Fibroblast of the aortic adventitia (primary cell): ENCODE measurements around the gene EDEM3. TPM values are rescaled to one million over a fixed set of nuclear protein-coding genes. Genes with fewer than 3 reads are reported as not detected.

Source experiments
- DNase-seq: peaks from one replicate; pipeline ENCODE4 v3.0.0-alpha.2; 2010; ENCODE audit warnings: low read depth
- H3K4me3 ChIP-seq: 2 replicates; pipeline ENCODE4 v1.5.1; 2011; ENCODE audit warnings: low read depth, mild to moderate bottlenecking, control low read depth, low read length, moderate library complexity
- total RNA-seq: library from RNA; depleted of rRNA; stranded (reverse); fragments of >200 nt; gene quantifications from 2 replicates; pipeline ENCODE4 v1.2.3, GENCODE V29; 2012; ENCODE audit warnings: low replicate concordance
- TF ChIP-seq, protein P1 (sequence below): IDR thresholded peaks from 2 replicates; pipeline ENCODE4 v1.5.1; 2011; ENCODE audit warnings: mild to moderate bottlenecking, low read length, control low read depth, inconsistent platforms; ENCODE audit not compliant: insufficient read depth

EDEM3 gene
- total RNA-seq, 1 donor, result 47.0 TPM

DNA sequence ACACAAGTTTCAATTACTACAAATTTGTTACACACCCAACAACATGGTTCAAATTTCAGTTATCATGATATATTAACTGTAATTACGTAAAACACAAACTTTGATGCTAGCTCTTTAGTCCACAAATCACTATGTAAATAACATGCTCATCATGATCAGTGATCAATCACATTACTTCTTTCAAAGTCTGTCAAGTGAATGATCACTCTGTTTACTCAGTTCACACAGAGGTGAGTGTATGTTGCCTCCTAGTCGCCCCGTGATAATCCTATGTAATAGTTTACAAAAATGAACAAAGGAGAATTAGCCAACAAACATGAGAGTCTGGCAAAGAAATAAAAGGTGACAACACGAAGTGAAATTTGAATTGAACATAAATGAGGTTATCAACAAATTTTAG lies 14.3 kb downstream of the EDEM3 start:
- no peak overlapping the region for H3K4me3 ChIP-seq
- DNase-seq, result no peak
- TF ChIP-seq, protein P1, sequence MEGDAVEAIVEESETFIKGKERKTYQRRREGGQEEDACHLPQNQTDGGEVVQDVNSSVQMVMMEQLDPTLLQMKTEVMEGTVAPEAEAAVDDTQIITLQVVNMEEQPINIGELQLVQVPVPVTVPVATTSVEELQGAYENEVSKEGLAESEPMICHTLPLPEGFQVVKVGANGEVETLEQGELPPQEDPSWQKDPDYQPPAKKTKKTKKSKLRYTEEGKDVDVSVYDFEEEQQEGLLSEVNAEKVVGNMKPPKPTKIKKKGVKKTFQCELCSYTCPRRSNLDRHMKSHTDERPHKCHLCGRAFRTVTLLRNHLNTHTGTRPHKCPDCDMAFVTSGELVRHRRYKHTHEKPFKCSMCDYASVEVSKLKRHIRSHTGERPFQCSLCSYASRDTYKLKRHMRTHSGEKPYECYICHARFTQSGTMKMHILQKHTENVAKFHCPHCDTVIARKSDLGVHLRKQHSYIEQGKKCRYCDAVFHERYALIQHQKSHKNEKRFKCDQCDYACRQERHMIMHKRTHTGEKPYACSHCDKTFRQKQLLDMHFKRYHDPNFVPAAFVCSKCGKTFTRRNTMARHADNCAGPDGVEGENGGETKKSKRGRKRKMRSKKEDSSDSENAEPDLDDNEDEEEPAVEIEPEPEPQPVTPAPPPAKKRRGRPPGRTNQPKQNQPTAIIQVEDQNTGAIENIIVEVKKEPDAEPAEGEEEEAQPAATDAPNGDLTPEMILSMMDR, result no peak

DNA sequence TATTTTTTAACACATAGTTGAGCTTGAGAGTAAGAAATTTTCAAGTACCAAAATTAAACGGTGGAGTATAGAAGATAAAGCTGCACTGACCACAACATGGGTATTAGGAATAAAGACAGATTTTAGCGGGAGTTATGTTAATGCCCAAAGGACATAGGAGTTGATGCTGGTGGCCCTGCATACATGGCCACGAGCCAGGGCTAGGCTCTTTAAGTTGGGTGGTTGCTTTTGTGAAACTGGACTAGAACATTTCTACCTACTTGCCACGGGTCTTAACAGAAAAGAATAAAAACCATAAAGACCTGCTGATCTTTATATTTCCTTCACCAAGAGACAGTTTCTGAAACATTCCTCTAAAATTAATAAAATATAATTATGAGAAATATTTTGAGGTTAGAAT lies 14.9 kb downstream of the EDEM3 start:
- no peak overlapping the region for H3K4me3 ChIP-seq
- TF ChIP-seq, protein P1, result no peak
- DNase-seq, result no peak

DNA sequence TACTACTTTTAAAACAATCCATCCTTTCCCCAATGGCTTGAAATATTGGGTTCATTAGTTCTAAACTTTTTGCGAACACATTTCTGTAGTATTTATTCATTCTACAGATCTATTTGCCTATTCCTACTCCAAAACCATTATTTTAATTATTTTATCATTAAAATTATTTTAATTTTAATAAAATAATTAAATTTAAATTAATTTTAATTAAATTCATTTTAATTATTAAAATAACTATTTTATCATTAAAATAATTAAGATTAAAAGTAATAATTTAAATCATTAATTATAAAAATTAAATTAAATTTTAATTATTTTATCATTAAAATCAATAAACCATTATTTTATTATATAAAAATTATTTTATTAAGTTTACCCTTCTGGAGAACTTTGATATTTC lies 15.6 kb downstream of the EDEM3 start:
- TF ChIP-seq, protein P1, result no peak
- no peak overlapping the region for H3K4me3 ChIP-seq
- DNase-seq, result no peak

DNA sequence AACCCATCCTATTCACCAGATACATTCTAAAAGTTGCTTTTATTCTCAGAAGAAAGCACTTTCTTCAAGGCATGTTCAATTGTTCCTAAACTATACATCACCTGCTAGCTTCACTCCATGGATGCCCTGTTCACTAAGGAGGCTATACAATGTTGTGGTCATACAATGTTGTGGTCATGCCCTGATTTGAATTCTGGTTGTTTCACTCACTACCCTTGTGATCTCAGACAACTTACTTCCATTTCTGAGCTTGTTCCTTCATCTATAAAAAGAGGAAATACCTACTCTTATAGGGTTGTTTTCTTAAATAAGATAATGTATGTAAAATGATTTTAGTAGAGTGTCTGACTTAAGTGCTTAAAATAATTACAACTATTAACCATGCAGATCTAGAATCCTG lies 19.7 kb downstream of the EDEM3 start:
- H3K4me3 ChIP-seq, result no peak overlapping the region
- DNase-seq, result no peak
- TF ChIP-seq, protein P1, result no peak

DNA sequence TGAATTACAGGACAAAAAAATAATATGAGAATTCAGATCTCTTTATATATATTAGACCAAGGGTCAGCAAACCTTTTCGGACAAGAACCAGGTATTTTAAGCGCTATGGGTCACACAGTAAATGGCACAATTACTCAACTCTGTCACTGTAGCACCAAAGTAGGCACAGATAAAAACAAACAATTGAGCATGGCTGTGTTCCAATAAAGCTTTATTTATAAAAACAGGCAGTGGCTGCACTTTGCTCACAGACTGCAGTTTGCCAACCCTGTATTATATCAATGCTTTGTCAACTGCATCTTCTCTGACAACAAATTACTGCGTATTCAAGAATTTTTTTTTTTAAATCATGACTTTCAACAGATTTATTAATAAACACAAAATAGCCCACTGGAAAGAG lies 29.8 kb downstream of the EDEM3 start:
- H3K4me3 ChIP-seq, result no peak overlapping the region
- no peak for DNase-seq
- TF ChIP-seq, protein P1, result no peak

DNA sequence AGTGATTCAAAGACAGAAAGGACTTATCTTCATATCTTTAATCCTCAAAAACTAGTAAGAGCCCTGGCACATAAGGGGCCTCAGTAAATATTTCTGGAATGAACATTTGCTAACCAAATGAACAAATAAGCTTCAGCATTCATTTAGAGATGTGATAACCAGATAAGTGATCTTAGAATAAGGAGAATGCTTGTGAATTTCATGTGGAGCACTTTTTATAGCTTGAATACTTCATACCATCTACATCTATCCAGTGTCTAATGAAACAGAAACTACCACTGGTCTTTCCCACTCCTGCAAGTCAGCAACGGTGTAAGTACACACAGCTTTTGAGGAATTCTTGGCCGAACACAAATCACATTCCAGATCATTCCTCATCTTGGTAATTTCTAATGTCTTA lies 38.5 kb downstream of the EDEM3 start:
- no peak overlapping the region for H3K4me3 ChIP-seq
- TF ChIP-seq, protein P1, result no peak
- peak; percentile 18 for DNase-seq

DNA sequence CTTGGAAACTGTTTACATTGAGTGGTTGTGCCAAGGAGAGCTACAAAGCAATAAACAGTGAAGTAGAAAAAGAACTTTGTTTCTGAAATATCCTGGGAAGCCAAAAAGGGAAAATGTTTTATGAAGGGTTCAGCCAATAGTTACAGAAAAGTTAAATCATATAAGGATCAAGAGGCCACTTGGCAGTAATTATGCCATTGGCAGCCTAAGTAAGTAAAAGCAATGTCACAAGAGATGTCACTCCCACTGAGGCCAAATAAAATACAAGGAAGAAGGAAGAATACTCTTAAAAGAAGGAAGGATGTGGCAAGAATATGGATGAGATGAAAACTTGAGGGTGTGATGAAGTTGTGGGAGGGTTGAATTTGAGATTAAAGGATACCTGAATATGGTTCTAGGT lies 45.2 kb downstream of the EDEM3 start:
- no peak overlapping the region for H3K4me3 ChIP-seq
- TF ChIP-seq, protein P1, result no peak
- DNase-seq, result no peak
